NCI-H345 treated with DMSO at 0.1 percent for 48 hours (cell line): ENCODE results near the gene TBC1D5.
A peak's percentile ranks its signal among the peaks of the same experiment; 100 is the strongest.
"Not testable (repeated sequence)": the region's sequence is repeated elsewhere in the genome, so short reads cannot be mapped to it uniquely, and the experiment has no call there.

Experiments used
- DNase-seq: peaks from one replicate; lab custom pipeline; 2025; ENCODE audit not compliant: unreplicated experiment; lab: John Stamatoyannopoulos, UW

TBC1D5 gene

GRCh38 chr3:17742102-17742879 lies at the start of gene TBC1D5:
Gene TBC1D5, minus strand, starts transcription at chr3:17742631. Its CDS starts 234,061 bp downstream, at chr3:17508570.
- peak; percentile 81 for DNase-seq

GRCh38 chr3:17783426-17783825 lies 41.0 kb upstream of the TBC1D5 start:
- no peak for DNase-seq

- DNase-seq = no peak
These were observed 40.3 kb upstream of the TBC1D5 start for GRCh38 chr3:17782751-17783150.

- not testable (repeated sequence) for DNase-seq
These were observed 37.9 kb upstream of the TBC1D5 start for GRCh38 chr3:17780369-17780768.

GRCh38 chr3:17779304-17780250 lies 37.1 kb upstream of the TBC1D5 start:
- DNase-seq = not testable (repeated sequence)

GRCh38 chr3:17777326-17777725 lies 34.9 kb upstream of the TBC1D5 start:
- not testable (repeated sequence) for DNase-seq

- DNase-seq = no peak
These were observed 32.6 kb upstream of the TBC1D5 start for GRCh38 chr3:17775073-17775472.

- not testable (repeated sequence) for DNase-seq
These were observed 31.9 kb upstream of the TBC1D5 start for GRCh38 chr3:17774180-17774910.

- DNase-seq = no peak
These were observed 30.1 kb upstream of the TBC1D5 start for GRCh38 chr3:17772556-17772955.

GRCh38 chr3:17771177-17772017 lies 29.0 kb upstream of the TBC1D5 start:
- DNase-seq = no peak

- no peak for DNase-seq
These were observed 28.3 kb upstream of the TBC1D5 start for GRCh38 chr3:17770682-17771081.

- no peak for DNase-seq
These were observed 23.5 kb upstream of the TBC1D5 start for GRCh38 chr3:17765819-17766472.

GRCh38 chr3:17761563-17761962 lies 19.1 kb upstream of the TBC1D5 start:
- no peak for DNase-seq

GRCh38 chr3:17759901-17760300 lies 17.5 kb upstream of the TBC1D5 start:
- no peak for DNase-seq

- no peak for DNase-seq
These were observed 13.4 kb upstream of the TBC1D5 start for GRCh38 chr3:17755836-17756235.

- no peak for DNase-seq
These were observed 11.2 kb upstream of the TBC1D5 start for GRCh38 chr3:17753632-17753992.

- no peak for DNase-seq
These were observed 10.6 kb upstream of the TBC1D5 start for GRCh38 chr3:17752876-17753631.

- no peak for DNase-seq
These were observed 10.0 kb upstream of the TBC1D5 start for GRCh38 chr3:17752436-17752835.

- DNase-seq = no peak
These were observed 7.4 kb upstream of the TBC1D5 start for GRCh38 chr3:17749705-17750293.
